Activated CD4-positive, alpha-beta T cell treated with anti-CD3 and anti-CD28 coated beads, Interleukin-2, Interleukin-6, amounts not matched to agents 100 ng/mL and 50 ng/mL, durations not matched to agents 16 hours and 8 hours (primary cell): ENCODE results near the gene DNTT.

Experiments used
- DNase-seq: peaks from one replicate; pipeline ENCODE4 v3.0.0-alpha.2; 2020

Gene DNTT

DNA sequence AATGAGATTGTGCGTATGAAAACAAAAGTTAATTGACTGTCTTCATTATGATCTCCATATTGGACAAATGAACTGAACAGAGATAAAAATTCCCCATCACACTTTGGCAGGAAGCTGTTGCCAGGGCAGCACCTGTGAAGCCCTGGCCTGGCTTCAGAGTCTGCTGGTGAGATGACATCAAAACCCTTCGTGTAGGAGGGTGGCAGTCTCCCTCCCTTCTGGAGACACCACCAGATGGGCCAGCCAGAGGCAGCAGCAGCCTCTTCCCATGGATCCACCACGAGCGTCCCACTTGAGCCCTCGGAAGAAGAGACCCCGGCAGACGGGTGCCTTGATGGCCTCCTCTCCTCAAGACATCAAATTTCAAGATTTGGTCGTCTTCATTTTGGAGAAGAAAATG, at the start of gene DNTT:
TSS of gene DNTT (plus strand) at position 205 of the 400 bp plus-strand sequence. CDS start at position 269, 64 bp downstream.
- DNase-seq: no peak

DNA sequence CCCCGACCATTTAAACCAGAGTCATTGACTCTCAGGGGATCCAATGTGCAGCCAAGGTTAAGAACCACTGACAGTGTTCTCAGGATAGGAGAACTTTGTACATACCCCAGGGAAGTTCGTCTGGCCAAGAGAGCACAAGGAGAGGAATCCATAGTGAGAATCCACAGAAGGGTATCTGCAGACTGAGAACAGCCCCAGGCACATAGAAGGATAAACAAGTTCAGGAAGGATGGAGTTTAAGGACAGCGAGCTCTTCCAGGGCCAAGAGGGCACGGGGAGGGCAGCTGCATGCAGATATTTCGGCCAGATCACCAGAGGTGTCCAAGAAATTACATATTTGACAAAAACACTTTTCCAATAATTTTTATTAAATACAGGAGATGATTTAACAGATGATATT, 49.3 kb upstream of the DNTT start:
- DNase-seq: no peak

DNA sequence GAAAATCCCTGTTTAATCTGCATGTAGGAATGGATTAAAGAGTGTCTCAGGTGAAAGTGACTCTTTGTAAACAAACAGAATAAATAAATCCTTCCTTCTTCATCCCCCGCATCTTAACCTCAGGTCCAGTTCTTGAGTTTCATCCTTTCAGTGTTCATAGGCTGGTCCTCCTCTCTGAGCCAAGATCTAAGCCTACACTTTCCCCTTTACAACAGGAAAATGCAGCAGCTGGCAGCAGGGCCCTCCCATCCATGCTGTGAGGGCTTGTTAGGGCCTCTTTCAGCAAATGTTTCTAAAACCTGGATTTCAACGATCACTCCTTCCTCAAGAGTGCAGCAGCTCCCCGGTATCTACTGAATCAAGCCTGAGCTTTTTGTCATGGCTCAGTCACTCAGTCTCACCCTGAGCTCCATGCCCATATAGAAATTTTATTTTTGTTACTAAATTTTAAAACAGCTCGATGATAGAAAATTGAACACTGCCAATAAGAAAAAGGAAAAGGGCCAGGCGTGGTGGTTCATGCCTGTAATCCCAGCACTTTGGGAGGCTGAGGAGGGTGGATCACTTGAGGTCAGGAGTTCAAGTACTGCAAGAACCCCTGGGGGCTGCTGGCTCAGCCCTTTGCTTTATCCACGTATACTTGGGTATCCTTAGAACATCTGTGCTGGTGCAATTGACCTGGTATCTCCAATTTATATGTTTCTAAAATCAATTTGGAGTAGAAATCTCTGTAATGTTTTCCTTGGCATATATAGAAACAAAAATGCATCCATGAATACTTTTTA, 48.5 kb upstream of the DNTT start:
- DNase-seq: no peak

DNA sequence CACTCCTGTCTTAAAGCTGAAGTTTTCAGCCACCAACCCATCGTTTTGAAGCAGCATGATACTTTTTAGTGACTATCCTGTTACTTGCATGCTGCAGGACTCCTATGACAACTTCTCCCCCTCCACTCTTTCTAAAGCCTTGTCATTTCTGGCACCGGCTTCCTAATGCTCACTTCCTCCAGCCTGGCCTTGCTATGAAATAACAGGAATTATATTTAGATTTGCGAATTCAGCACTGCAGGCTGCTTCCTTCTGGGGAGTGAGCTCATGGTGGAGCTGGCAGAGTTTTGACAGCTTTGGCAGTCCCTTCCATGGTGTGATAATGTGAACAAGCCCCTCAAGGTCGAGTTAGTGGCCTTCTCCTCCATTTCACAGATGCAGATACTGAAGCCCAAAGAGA, 46.3 kb upstream of the DNTT start:
- DNase-seq: no peak

DNA sequence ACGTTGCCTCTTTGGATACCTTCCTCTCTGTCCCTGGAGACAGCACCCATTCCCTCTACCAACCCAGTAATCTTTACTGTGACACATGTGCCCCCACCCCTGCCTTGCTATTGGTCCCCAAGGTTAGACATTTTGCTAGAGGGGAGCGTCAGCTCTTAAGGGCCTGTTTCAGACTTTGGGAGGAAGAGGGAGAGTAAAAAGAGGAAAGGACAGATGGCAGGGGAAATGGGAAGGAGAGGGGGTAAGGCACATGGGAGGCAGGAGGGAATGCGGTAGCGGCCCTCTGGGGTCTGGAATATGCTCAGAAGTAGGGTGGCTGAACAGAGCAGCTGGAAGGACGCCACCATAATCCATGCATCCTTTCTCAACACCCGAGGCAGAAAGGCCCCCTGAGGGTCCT, 45.1 kb upstream of the DNTT start:
- DNase-seq: no peak

DNA sequence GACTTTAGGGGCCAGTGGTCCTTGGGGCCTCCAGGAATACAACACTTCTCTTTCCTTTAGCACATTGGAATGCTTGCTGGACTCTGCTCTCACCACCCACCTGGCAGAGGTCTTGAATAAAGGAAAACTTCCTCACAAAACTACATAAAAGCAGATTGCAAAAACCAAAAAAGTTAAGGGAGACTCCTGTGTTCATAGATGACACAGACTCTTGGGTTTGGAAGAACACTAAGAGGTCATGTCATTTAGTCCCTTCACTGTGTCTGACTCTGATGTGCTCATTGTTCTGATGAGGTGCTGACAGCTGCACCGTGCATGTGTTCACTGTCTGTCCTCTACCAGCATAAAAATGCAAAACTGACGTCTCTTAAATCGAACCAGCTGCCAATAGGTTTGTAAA, 44.2 kb upstream of the DNTT start:
- DNase-seq: no peak

DNA sequence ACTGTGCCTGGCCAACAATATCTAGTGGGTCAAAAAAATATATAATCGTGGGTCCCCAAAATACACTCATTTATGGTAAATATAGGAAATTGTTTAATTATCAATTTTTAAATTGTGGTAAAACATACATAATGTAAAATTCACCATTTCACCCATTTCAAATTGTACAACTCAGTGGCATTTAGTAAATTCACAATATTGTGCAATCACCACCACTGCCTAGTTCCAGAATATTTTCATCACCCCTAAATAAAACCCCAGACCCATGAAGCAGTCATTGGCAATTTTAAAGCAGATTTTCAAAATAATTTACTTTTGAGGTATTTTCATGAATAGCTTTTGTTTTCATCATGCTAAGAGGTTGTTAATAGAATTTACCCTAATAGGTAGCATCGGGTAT, 43.1 kb upstream of the DNTT start:
- DNase-seq: no peak

DNA sequence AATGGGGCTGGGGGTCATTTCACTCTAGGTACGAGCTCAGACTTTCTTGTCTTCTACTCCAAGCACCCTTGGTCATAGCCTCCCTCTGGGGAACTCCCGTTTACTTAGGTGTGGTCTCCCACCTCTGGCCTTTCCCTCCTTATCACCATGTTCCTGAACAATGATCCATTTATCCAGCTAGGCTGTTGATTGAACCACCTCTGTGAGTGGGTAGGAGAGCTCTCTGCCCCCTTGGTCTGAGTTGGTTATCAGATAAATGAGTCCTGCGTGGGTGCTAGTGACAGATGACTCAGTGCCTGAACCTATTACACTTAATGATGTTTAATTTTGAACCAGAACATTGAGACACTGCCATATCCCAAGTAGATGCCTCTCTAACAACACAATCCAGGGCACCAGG, 42.3 kb upstream of the DNTT start:
- DNase-seq: no peak

DNA sequence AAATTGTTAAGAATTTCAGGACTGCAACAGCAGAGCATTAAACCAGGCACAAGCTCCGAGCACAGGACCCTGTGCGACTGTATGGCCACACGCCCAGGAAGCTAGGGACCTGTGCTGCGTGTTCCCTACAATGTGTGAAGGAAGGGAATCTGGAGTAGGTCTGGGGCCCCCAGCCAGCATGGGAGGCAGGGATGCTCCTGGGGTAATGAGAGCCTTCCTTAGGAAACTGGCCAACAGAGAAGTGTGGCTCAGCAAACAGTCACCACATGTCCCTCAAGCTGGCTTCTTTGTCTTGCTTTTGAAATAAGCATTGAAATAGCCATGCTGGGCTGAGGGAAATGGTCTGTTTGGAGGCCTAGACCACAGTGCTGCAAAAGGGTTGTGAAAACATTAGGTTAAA, 41.1 kb upstream of the DNTT start:
- no peak for DNase-seq

DNA sequence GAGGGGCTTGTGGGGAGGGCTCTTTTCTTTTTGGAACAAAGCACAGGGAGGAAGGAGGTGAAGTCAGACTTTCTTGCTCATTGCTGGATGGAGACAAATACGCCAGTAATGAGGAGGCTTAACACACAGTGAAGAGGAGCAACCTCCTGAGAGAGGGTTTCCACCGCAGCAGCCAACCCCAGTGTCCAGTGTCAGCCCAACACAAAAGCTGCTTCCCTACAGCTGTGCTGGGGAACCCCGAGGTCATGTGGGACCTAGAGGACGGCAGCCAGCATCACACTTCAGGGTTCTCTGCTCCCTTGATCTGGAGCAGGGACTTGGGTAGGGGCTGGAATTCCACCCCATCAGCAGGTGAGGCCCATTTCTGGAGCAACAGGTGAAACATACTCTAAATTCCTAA, 40.6 kb upstream of the DNTT start:
- no peak for DNase-seq

DNA sequence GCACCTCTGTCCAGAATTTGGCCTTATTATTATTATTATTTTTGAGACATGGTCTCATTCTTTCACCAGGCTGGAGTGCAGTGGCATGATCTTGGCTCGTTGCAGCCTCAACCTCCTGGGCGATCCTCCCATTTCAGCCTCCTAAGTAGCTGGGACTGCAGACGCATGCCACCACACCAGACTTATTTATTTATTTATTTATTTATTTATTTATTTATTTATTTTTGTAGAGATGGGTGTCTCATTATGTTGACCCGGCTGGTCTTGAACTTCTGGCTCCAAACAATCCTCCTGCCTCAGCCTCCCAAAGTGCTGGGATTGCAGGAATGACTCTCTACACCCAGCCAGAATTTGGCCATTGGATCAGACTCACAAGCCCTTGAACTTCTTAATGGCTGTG, 39.3 kb upstream of the DNTT start:
- DNase-seq: no peak

DNA sequence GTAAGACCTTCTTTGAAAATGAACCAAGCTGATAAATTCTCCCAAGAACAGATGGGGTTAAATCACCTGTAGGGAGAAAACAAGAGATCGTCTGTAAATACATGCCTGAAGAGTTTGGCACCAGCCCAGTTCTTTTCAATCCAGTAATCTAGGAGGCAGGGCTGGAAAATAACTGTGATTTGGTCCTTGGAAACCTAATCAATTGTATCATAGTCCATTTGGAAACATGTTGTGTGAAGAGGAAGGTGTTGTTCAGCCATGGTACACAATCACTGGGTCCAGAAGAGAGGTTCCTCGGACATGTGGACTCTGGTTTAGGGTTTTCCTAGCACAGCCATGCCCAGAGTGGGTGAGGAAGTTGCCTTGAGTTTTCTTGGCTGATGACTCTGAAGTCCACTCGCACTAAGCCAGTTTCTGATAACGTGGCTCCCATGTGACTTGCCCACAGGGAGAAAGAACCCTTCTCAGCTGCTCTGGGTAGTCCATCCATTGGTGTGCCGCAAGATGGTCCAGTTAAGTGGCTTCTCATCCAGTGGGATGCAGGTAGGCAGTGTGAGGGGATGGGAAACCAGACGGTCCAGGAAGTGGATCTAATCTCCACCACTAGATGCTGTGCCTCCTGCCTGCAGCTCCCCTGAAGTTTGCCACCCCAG, 38.0 kb upstream of the DNTT start:
- DNase-seq: no peak

DNA sequence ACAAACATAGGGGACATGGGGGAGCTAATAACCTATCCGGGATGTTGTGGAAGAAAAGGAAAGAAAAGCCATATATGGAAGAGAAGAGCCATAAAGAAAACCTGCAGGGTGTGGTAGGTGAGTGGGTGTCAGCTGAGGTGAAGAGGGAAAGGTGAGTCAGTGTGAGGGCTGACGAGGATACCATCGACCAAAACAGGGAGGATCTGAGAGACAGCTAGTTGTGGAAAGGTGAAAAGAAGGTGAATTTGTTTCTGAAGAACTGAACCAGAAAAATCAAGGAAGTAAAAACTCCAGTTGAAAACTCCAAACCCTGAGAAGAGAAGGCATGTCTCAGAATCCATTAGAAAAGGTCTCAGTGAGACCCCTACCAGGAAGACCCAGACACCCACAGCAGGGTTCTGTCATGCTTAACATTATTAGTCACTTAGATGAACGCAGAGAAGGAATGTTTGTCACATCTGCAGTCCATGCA, 37.0 kb upstream of the DNTT start:
- DNase-seq: no peak

DNA sequence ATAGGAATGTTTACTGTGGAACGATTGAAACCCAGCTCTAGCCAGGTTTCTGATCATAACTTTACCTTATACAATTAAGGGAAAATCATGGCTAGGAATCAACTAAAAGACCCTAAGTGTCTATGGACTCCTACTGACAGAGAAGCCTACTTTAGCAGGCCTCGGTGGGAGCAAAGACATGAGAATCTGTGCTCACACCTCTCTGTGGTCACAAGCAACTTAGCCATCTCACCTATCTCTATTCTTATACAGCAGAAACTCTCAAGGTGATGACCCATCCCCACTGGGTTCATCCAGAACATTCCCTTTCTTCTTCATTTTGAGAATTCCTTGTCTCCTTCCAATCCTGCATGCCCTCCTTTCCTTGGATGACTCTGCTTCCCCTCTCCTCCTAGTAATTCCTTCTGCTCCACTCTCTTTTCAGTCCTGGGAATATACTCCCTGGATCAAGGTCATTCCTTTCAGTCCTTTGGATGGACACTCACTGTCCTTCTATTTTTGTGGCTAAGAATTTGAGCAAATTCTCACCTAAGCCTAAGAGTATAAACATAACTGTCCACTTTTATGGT, 35.8 kb upstream of the DNTT start:
- DNase-seq: no peak

DNA sequence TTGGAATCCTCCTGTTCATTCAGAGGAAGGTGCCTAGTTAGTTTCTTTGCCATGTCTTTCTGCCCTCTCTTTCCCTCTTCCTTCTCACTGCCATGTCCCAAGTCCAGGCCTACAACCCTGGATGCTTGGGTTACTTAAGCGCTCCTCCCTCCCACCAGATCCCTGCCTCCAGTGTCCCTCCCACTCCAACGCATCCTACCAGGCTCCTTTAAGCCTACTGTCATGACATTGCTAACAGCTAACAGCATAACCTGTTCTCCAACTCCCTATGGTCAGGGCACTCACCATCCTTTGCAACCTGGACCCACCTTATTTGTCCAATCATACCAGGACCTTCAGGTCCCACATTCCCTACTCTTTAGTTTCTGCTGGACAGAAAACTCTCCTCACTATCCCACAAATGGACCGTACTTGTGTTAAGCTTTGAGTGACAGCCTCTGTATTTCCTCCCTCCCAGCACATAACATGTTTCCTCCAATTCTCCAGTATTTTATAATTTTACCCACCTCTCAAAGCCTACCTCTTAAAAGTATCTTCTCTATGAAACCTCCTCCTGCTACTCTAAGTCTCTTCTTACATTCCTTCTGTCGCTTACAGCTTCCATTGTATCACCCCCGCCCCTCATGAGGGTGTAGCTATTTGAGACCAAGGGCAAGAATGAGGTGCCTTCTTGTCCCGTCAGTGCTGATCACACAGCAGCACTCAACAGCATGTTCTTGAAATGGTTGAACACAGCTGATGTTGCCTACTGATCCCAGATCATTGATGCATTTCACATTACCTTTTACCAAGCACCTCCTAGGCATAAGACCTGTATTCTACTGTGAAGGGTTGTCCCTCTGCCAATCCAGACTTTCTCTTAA, 34.6 kb upstream of the DNTT start:
- DNase-seq: no peak

DNA sequence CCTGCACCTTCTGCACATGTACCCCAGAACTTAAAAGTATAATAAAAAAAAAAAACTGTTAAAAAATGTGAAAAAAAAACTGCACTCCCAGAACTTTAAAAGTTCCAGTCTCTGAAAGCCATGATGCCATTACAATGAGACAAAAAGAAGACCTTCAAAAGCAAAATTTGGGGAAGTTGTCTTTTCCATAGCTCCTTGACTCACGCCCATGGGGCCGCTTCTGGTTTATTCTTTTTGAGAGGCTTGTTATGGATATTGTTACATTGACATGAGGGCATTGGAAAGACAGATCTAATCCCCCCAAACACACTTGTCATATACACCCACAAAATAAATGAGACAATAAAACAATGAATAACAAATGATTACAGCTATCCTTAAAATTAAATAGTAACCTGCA, 33.7 kb upstream of the DNTT start:
- DNase-seq: no peak

DNA sequence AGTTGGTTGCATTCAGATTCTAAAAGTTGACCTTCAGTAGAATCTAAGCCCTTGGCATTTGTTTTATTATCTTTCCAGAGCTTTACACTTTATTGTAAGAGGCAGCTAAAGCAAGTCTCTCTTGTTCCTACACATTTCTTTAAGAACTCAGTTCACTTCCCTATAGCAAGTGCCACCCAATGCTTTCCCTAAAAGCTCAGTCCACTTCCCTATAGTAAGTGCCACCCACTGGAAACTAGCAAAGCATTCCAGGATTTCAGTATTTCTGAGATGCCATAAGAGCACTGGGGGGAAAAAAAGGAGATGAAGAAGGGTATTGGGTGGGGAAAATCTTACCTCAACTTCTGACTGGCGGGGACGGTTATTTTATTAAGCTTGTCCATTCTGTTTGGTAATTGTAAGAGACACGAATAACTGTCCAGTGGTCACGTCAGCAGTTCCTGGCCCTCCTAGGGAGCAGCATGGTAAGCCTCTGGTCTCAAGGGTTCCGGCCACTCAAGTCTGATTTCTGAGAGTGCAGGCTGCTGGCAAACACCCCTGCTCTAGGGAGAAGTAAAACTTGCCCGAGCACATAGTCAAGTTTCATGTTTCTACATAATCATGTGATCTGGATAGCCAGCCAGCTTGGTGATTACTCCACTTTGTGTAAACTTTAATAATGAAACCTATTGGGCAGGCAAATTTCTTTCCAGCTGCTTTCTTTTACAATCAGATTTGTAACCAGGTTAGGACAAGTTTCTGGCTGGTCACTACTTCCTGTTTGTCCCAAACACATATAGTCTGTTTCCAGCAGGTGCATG, 33.0 kb upstream of the DNTT start, which contains the start of gene BLNK:
TSS of gene BLNK (minus strand) at position 554 of the 800 bp plus-strand sequence. CDS start at position 383, 171 bp downstream.
- no peak for DNase-seq

DNA sequence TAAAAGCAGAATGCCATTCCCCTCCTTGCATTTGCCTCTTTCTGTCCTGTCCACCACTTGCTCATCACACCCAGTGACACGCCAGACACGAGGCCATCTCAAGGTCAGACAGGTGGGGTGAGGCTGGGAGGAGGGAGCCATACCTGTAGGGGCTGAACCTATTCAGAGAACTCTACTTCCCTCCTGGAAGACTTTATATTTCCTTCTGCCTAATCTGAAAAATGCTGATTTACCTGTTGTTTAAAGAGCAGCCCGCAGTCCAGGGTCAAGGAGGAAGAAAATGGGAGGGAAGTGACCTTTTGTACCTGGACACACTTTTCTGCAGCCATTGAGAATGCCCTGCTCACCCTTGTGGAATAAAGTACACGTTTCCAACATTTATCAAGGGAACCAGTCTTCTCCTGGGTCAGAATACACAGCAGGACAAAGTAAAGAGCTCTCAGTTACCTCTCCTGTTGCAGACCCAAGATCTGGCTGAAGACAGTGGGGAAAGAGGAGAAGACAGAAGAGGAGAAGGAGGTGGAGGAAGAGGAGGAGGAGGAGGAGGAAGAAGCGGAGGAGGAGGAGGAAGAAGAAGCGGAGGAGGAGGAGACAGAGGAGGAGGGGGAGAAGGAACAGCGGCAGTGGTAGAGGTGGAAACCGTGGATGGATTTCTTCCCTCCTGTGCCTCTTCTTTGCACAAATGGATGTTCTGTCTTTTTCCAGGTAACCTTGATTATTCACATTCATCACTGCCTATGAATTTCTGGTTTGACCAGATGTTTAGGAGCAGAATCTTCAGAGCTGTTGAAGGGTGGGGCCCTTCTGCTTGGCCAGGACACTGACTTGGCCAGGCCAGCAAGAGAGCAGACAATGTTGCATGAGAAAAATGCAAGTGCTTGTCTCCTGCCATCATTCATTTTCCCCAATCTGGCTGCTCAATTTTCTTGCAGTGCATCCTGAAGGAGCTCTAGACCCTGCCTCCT, 31.6 kb upstream of the DNTT start:
- DNase-seq: no peak

DNA sequence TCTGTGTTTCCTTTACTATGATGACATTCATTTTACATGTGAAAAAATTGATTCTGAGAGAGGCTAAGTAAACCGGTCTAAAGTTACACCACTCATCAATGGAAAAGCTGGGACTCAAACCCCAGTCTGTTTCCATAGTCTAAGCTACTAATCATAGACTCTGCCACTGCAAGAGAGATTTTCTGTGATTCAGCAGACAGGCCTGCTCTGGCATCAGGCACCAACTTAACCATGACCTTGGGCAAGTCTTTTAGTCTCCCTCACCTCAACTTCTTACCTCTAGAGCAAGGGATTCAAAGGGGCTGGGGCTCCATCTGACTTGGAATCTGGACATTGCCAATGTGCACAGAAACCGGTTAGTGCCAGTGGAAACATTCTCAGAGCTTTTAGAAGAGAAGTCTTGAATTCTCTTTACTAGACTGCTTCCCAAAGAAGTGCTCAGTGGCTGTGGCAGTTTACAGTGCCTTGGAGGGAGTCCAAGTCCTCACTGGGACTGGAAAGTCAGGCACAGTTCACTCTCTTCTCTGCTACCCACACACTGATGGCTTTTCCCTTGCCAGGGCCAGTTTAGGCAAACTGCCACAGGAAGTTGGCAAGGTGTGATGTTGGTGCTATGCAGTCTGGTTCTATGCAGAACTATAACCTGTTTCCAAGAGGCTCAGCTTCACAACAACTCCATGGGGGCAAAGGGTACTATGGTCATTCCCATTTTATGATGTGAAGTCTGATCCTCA, 28.4 kb upstream of the DNTT start:
- no peak for DNase-seq

DNA sequence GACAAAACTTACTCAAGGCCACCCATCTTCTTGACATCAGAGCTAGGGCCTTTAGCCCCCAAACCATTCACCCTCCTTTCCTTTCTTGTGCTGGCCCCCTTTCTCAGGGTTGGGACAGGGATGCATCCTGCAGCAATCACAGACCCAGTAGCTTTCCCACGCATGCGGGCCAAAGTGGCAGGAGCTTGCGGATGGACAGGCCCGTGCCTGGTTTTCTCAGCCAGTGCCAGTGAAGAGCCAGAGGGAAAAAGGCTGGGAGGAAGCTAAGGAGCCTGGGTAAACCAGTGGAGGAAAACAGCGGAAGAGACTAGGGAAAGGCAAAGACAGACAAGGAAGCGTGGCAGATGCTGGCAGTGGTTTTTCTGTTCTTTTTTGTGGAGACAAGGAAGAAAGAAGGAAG, 27.8 kb upstream of the DNTT start:
- DNase-seq: no peak
